Measurements from ENCODE around the gene ESR1.
A peak's percentile ranks its signal among the peaks of the same experiment; 100 is the strongest.
"Not testable (repeated sequence)": the region's sequence is repeated elsewhere in the genome, so short reads cannot be mapped to it uniquely, and the experiment has no call there.

The ESR1 gene

DNA sequence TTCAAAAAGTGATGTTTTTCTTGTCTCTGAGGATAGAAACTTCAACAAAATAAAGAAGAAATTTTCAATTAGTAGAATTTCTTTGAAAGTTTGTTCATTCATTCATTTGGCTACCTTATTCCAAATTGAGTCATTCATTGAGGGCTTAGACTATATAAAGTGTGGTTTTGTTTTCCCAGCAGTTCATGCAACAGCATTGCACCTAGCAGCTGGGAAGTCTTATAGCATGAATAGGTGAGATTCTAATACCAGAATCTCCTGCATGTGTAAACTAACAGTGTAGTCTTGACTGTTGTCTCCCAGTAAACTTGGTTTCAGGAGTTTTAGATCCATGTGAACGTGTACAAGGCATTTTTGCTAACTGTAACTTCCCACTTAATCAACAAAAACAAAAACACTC, 7.1 kb downstream of the ESR1 start:
- no peak for DNase-seq

GRCh38 chr6:151822252-151823111, 15.0 kb downstream of the ESR1 start:
- no peak for DNase-seq

GRCh38 chr6:151826517-151827142, 19.1 kb downstream of the ESR1 start:
- no peak for DNase-seq

- DNase-seq: no peak
These were observed 25.2 kb downstream of the ESR1 start for GRCh38 chr6:151832710-151833109.

- no peak for DNase-seq
These were observed 27.9 kb downstream of the ESR1 start for GRCh38 chr6:151835396-151835795.

DNA sequence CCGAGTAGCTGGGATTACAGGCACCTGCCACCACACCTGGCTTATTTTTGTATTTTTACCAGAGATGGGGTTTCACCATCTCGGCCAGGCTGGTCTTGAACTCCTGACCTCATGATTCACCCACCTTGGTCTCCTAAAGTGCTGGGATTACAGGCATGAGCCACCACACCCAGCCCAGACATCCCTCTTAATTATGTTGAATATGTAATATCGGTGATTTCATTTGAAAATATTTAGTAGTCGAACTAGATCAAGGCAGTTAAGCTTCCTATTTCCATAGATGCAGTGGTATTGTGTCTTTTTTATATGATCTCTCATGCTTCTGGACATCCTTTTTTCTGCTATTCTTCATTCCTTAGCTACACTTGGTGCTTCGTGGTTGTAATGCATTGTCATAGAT, 29.7 kb downstream of the ESR1 start:
- DNase-seq: no peak

GRCh38 chr6:151842816-151843215, 35.3 kb downstream of the ESR1 start:
- DNase-seq: no peak

DNA sequence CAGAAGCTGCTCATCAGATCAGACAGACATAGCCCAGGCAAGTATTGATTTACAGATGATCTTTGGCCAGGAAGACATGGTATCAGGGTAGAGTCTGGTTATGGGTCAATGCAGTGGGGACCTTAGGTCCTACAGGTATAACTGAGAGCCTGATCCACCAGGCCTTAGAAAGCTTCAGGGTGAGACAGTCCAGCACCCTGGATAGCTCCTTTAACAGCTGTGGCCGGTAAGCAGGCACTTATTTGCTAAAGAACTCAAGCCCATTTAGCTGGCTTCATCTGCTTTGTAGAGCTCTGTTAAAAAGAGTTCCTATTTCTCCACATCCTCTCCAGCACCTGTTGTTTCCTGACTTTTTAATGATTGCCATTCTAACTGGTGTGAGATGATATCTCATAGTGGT, 39.6 kb downstream of the ESR1 start:
- DNase-seq: peak; percentile 30

DNA sequence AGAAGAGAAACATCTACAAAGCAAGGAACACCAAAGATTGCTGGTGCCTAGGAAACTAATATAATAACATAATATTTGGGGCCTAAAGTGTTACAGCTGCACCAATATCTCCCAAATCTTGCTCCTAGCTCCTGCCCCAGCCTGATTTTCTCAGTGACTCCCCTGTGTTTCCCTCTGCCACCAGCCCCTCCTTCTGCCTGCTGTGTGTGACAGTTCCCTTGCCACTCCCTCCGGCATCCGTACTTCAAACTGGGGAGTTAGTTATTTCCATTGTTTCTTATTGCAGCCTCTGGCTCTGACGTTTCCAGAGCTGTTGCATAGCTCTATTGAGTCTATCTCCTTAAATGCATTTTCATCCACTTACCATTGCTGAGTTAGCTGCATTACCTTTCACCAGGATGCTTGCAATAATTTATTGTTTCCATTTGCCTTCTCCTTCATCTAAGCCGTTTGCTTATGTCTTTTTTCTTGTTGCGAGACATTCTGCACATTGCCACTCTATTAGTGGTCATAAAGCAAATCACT, 43.1 kb downstream of the ESR1 start:
- no peak for DNase-seq

GRCh38 chr6:151858294-151858693, 50.8 kb downstream of the ESR1 start:
- no peak for DNase-seq

DNA sequence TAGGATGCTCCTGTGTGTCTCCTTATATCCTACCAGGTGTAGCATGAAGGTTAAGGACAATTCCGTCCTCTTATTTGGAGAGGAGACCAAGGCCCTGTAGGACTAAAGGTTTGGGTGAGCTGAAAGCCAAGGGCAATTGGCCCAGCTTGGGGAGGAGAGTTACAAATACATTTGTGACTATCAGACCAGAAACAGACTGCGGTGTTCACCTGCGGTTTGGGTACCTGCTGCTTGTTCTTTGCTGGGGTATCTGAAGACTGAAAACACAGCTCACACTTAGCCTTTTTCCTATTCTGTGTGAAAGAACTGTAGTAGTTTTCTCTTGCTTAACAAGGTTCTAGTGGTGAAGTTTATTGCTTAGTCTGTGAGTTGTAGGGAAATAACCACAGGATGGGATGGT, 55.0 kb downstream of the ESR1 start:
- no peak for DNase-seq

GRCh38 chr6:151867361-151867869, 59.9 kb downstream of the ESR1 start:
- DNase-seq: not testable (repeated sequence)

- no peak for DNase-seq
These were observed 61.9 kb downstream of the ESR1 start for GRCh38 chr6:151869345-151869744.

DNA sequence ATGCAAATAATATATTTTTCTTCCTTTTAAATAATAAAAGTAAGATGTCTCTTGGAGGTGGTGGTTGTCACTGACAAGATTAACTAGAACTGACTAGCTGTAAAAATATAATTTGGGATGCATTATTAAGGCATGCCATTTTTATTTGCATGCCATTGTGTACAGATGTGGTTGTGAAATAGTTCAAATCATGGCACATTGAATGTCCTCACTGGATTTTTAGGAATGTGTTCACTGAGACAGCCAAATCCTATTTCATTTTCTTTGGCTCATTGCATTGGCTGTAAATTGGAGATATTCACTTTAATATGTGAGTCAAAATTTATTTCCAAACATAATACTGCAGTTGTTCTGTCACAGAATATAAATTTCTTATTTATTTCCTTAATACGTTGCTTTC, 62.3 kb downstream of the ESR1 start:
- DNase-seq: no peak

GRCh38 chr6:151870375-151870774, 62.9 kb downstream of the ESR1 start:
- no peak for DNase-seq

DNA sequence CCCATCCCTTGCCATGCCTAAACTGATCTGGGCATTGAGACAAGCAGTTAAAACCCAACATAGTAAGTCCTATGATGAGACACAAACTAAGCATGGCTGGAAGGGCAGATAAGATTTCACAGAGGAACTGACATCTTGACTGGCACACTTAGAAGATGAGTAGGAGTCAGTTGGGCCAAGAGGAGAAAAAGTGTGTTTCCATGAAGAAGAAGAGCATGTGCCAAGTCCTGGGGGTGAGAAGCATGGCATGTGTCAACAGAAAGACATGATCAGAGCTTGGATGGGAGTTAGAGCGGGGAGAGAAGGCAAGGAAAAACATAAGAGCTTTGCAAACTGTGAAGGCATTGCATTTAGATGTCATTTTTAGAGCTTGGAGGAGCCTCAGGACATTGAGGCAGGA, 68.0 kb downstream of the ESR1 start:
- no peak for DNase-seq

GRCh38 chr6:151876122-151876521, 68.6 kb downstream of the ESR1 start:
- DNase-seq: no peak

DNA sequence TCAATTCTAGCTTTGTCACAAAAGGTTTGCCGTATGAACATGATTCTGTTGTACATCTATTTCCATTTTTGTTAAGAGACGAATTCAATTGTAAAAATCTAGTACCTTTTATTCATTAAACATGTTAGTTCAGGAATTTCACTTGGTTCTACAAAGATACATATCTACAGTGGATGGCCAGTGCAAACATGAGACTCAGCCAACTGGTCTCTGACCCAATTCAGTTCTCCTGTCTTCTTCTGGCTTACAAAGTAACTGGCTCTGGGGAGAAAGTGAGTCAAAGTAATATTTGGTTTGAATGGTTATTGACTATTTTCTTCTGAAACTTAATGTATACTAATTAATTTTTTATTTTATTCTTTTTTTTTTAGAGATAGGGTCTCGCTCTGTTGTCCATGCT, 70.0 kb downstream of the ESR1 start:
- no peak for DNase-seq

DNA sequence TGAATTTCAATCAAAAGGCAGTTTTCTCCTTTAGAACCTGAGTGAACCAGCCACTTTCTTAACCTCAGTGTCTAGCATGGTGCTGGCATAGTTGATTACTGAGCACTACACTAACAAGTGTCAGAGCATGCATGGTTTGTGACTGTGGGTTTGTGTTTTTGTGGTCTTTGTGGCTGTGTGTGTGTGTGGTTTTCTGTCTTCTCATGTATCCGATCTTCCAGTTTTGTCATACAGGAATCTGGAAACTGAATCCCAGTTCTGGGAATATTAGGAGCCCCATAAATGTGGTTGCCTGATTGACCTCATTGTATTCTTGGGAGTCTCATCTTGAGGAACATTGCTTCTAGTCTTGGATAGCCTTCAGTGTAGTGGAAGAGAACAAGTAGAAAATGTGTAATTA, 73.7 kb downstream of the ESR1 start:
- no peak for DNase-seq

DNA sequence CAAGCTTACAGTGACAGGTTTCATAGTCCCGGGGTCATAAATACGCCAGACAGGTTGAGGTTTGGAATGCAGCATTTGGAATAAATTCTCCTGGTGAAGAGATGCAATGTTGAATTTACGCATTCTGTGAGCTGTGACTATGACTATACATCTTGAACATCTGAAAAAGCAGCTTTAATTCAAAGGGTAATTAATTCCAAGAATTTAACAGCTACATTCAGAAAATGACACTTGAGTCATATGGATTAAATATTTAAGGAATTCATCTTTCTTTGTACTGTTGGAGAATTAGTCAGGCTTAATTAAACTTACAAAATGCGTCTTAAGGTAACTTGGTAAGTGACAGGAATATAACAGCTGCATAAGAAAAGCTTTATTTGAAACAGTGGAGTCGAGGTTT, 74.7 kb downstream of the ESR1 start:
- no peak for DNase-seq

GRCh38 chr6:151885234-151885633, 77.8 kb downstream of the ESR1 start:
- no peak for DNase-seq

GRCh38 chr6:151891524-151891923, 84.0 kb downstream of the ESR1 start:
- no peak for DNase-seq

DNA sequence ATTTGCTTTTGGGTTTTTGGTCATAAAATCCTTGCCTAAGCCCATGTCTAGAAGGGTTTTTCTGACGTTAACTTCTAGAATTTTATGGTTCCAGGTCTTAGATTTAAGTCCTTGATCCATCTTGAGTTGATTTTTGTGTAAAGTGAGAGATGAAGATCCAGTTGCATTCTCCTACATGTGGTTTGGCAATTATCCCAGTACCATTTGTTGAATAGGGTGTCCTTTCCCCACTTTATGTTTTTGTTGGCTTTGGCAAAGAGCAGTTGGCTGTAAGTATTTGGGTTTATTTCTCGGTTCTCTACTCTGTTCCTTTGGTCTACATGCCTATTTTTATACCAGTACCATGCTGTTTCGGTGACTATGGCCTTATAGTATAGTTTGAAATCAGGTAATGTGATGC, 86.9 kb downstream of the ESR1 start:
- DNase-seq: not testable (repeated sequence)

DNA sequence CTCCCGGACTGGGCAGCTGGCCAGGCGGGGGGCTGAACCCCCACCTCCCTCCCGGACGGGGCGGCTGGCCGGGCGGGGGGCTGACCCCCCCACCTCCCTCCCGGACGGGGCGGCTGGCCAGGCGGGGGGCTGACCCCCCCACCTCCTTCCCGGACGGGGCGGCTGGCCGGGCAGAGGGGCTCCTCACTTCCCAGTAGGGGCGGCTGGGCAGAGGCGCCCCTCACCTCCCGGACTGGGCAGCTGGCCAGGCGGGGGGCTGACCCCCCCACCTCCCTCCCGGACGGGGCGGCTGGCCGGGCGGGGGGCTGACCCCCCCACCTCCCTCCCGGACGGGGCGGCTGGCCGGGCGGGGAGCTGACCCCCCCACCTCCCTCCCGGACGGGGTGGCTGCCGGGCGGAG, 91.7 kb downstream of the ESR1 start:
- DNase-seq: not testable (repeated sequence)
